ENCODE measurements around the gene UPP1. TPM values are rescaled to one million over a fixed set of nuclear protein-coding genes. Genes with fewer than 3 reads are reported as not detected.

UPP1 gene
- total and polyA plus RNA-seq, 2 of the 13 experiments (the other 11 are each of a cell fraction or from before 2014, with no cell fraction given): 5.7 to 9.8 TPM

Other genes with a start within 250 kb of the UPP1 start
- gene PKD1L1, start 140.8 kb upstream of the UPP1 start, total RNA-seq (2016; rRNA removed; fragmentation: Illumina TruSeq; extraction: Trizol): not detected in 2 replicates
- 0.01 TPM in 2 replicates for gene PKD1L1, start 140.8 kb upstream of the UPP1 start, polyA plus RNA-seq (2011; rRNA removed)
- gene HUS1, start 109.7 kb upstream of the UPP1 start, total RNA-seq (2016; rRNA removed; fragmentation: Illumina TruSeq; extraction: Trizol): 16.9 and 23.4 TPM in 2 replicates
- gene HUS1, start 109.7 kb upstream of the UPP1 start, polyA plus RNA-seq (2011; rRNA removed): 12.2 and 14.8 TPM in 2 replicates
- not detected in 2 replicates for gene SUN3, start 60.2 kb upstream of the UPP1 start, total RNA-seq (2016; rRNA removed; fragmentation: Illumina TruSeq; extraction: Trizol)
- gene SUN3, start 60.2 kb upstream of the UPP1 start, polyA plus RNA-seq (2011; rRNA removed): not detected in 2 replicates
- not detected in 2 replicates for gene C7orf57, start 53.7 kb upstream of the UPP1 start, total RNA-seq (2016; rRNA removed; fragmentation: Illumina TruSeq; extraction: Trizol)
- not detected in 2 replicates for gene C7orf57, start 53.7 kb upstream of the UPP1 start, polyA plus RNA-seq (2011; rRNA removed)
- gene ABCA13, start 82.2 kb downstream of the UPP1 start, total RNA-seq (2016; rRNA removed; fragmentation: Illumina TruSeq; extraction: Trizol): not detected in 2 replicates
- 0.03 TPM in 1 of 2 replicates, not detected in the other for gene ABCA13, start 82.2 kb downstream of the UPP1 start, polyA plus RNA-seq (2011; rRNA removed)

Data from HepG2 (cell line).